BJ (cell line): Measurements from ENCODE around the gene ITPK1. TPM values are rescaled to one million over a fixed set of nuclear protein-coding genes. Genes with fewer than 3 reads are reported as not detected.

Source experiments
- CTCF ChIA-PET: fragments of 350-600 bp; formaldehyde crosslinking; extraction: SDS; loops from one replicate; lab custom pipeline; 2021; ENCODE audit warnings: antibody characterized with exemption, inconsistent platforms; lab: Yijun Ruan, JAX
- POLR2A ChIA-PET: fragments of 300-600 bp; sonication (Branson Sonifier 250); formaldehyde crosslinking; extraction: SDS; loops from one replicate; lab custom pipeline; 2021; ENCODE audit warnings: antibody characterized with exemption; lab: Charles Lee
- DNase-seq: peaks from one replicate; pipeline ENCODE4 v3.0.0-alpha.2; 2011; ENCODE audit warnings: low read depth
- H3K27me3 ChIP-seq: 2 replicates; pipeline ENCODE4 v1.6.0; 2011; ENCODE audit warnings: low read length; ENCODE audit not compliant: control insufficient read depth, insufficient read depth
- H3K36me3 ChIP-seq: 2 replicates; pipeline ENCODE4 v1.5.1; 2011; ENCODE audit warnings: low read length; ENCODE audit not compliant: control insufficient read depth, insufficient read depth
- H3K4me3 ChIP-seq: 2 replicates; pipeline ENCODE4 v1.5.1; 2011; ENCODE audit warnings: low read depth, mild to moderate bottlenecking, control low read depth, low read length
- polyA plus RNA-seq: library from polyadenylated mRNA; depleted of rRNA; stranded (reverse); fragments of >200 nt; gene quantifications from 2 replicates; pipeline ENCODE4 v1.2.3, GENCODE V29; 2011
- TF ChIP-seq, protein P1 (sequence below): IDR thresholded peaks from 2 replicates; pipeline ENCODE4 v1.5.1; 2011; ENCODE audit warnings: low read depth, mild to moderate bottlenecking, control low read depth, inconsistent platforms, low read length, moderate library complexity; ENCODE audit not compliant: insufficient read depth

The ITPK1 gene
- polyA plus RNA-seq, 1 experiment, result 49.0 TPM

GRCh38 chr14:93035585-93035916, 80.2 kb downstream of the ITPK1 start:
- TF ChIP-seq, protein P1, sequence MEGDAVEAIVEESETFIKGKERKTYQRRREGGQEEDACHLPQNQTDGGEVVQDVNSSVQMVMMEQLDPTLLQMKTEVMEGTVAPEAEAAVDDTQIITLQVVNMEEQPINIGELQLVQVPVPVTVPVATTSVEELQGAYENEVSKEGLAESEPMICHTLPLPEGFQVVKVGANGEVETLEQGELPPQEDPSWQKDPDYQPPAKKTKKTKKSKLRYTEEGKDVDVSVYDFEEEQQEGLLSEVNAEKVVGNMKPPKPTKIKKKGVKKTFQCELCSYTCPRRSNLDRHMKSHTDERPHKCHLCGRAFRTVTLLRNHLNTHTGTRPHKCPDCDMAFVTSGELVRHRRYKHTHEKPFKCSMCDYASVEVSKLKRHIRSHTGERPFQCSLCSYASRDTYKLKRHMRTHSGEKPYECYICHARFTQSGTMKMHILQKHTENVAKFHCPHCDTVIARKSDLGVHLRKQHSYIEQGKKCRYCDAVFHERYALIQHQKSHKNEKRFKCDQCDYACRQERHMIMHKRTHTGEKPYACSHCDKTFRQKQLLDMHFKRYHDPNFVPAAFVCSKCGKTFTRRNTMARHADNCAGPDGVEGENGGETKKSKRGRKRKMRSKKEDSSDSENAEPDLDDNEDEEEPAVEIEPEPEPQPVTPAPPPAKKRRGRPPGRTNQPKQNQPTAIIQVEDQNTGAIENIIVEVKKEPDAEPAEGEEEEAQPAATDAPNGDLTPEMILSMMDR, result no peak
- CTCF ChIA-PET, result interaction anchor here (2.0 kb wide), 1 partner anchor 26 kb away, joined by 4 read pairs; no protein-coding TSS in a partner anchor

GRCh38 chr14:93034671-93034994, 81.1 kb downstream of the ITPK1 start:
- H3K27me3 ChIP-seq, result no peaks in the 10 kb centered on the region
- H3K36me3 ChIP-seq, result no peaks in the 10 kb centered on the region
- ChIA-PET POLR2A (no interaction called here), CTCF (interaction anchor here (0.9 to 2.0 kb wide), 5 partner anchors 11 to 79 kb away, joined by 3 to 6 read pairs (median 3); no protein-coding TSS in a partner anchor)
- H3K4me3 ChIP-seq, result no peak overlapping the region
- TF ChIP-seq, protein P1, result no peak
- no peak for DNase-seq

More at GRCh38 chr14:93035585-93035916, 80.2 kb downstream of the ITPK1 start:
- DNase-seq, result no peak
- Histone ChIP-seq H3K4me3 (no peak overlapping the region), H3K27me3 (no peaks in the 10 kb centered on the region), H3K36me3 (no peaks in the 10 kb centered on the region)
- POLR2A ChIA-PET, result no interaction called here

DNA sequence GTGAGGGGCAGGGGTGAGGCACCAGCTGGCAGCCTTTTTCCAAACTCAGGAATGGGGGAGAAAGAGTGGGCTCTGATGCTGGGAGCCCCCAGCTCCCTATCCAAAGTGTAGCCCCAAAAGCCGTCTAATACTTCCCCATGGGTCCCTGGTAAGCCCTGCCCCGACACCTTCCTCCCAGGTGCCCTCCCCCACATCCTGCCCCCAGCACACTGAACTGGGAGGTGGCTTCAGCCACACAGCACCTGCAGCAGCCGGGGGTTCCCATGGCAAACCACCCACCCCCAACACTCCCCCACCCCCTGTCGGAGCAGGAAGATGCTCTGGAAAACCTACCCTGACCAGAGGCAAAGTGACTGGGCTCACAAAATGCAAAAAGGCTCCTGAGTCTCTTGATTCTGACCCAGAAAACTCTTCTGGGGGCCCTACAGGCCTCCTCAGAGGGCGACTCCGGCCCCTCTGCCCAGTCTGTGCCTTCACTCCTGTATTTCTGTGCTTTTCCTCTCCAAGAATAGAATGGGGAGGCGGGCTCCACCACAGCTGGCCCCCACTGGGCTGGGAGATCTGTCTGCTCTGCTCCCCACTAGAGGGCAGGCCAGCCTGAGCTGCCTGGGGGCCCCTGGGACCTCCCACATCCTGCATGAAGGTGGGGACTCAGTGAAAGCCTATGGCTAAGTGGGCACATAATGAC, 81.6 kb downstream of the ITPK1 start:
- DNase-seq, result no peak
- ChIA-PET CTCF (interaction anchor here (0.9 to 2.0 kb wide), 6 partner anchors 10 to 79 kb away, joined by 3 to 6 read pairs (median 3); no protein-coding TSS in a partner anchor), POLR2A (no interaction called here)
- TF ChIP-seq, protein P1, result peak; percentile 45
- H3K4me3 ChIP-seq, result no peak overlapping the region
- no peaks in the 10 kb centered on the region for H3K36me3 ChIP-seq
- no peaks in the 10 kb centered on the region for H3K27me3 ChIP-seq

- TF ChIP-seq, protein P1, result no peak
- ChIA-PET CTCF (interaction anchor here (0.9 to 2.0 kb wide), 5 partner anchors 13 to 78 kb away, joined by 3 to 6 read pairs (median 3); no protein-coding TSS in a partner anchor), POLR2A (interaction anchor here (0.5 kb wide), 1 partner anchor 85 kb away, joined by 3 read pairs; no protein-coding TSS in a partner anchor)
- Histone ChIP-seq H3K27me3 (no peaks in the 10 kb centered on the region), H3K36me3 (no peaks in the 10 kb centered on the region), H3K4me3 (no peak overlapping the region)
- no peak for DNase-seq
These were observed 82.4 kb downstream of the ITPK1 start for GRCh38 chr14:93033084-93033982.

- ChIA-PET CTCF (interaction anchor here (1.1 to 1.4 kb wide), 4 partner anchors 11 to 80 kb away, joined by 3 to 6 read pairs (median 3); no protein-coding TSS in a partner anchor), POLR2A (no interaction called here)
- no peak for DNase-seq
- Histone ChIP-seq H3K27me3 (no peaks in the 10 kb centered on the region), H3K4me3 (no peak overlapping the region), H3K36me3 (no peaks in the 10 kb centered on the region)
- TF ChIP-seq, protein P1, result no peak
These were observed 83.2 kb downstream of the ITPK1 start for GRCh38 chr14:93032421-93032936.
